HG03565 (cell line): ENCODE measurements around the gene ATRIP.

Source experiments
- ATAC-seq: cut with Tn5 transposase; IDR thresholded peaks from one replicate; pipeline ENCODE4 v1.9.1; 2021; ENCODE audit warnings: mild to moderate bottlenecking, moderate library complexity; ENCODE audit not compliant: unreplicated experiment

The ATRIP gene

DNA sequence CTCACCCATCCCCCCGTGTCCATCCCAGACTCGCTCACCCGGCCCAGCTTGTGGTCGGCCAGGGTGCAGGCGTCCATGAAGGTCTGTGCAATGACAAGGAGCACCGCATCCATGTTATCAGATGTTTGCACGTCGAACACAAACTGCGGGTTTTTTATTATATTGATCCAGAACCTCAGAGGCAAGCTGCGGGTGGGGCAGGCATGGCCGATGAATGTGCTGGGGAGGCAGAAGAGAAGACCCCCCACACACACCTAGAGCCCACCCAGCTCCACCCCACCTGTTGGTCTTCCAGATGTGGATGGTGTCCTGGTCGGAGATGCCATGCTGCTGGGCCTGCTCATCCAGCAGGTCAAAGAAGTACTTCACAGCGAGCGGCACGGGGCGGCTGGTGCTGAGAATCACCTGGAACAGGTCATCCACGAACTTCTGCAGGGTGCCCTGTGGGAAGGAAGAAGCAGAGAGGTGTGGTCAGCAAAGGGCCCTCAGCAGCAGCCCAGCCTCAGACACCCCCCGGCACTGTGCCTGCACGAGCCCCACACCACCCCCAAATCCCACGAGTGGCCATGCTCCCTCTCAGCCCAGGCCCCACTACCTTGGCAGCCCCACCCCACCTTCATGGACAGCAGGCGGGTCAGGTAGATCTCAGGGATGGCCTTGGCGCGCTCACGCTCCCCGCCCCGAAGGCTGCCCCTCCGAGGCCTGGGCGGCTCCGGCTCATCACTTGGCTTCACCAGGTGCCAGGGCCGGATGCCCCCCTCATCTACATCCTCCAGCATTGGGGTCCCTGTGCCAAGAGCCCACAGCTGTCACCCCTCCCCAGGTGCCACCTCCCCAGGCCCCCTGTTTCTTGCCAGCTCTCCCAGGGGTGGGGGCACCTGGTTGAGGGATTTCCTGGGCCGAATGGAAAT lies 37.0 kb upstream of the ATRIP start:
- ATAC-seq = no peak

GRCh38 chr3:48410205-48411040 lies 36.1 kb upstream of the ATRIP start:
- no peak for ATAC-seq

DNA sequence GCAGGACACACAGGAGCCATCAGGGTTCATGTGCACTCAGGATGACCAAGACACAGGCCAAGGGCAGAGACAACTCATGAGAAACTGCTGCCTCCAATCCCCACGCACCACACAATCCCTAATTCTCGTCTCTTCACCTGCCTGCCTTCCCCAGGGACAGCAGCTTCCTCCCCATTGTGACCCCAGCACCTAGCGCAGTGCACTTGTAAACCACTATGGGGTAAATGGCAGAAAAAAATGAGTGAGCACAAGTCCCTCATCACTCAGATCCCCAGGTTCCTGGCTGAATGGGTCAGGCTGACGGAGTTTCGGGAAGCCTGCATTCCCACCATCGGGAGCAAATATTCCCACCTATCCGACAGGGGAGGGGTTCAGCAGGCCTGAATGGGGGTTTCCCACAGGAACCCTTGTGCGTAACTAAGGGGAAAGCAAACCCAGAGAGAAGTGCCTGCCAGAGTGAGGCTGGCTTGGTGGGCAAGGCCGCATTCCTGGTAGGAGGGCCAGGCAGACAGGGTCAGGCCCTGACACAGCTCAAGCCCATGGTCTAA lies 35.4 kb upstream of the ATRIP start:
- ATAC-seq = no peak

DNA sequence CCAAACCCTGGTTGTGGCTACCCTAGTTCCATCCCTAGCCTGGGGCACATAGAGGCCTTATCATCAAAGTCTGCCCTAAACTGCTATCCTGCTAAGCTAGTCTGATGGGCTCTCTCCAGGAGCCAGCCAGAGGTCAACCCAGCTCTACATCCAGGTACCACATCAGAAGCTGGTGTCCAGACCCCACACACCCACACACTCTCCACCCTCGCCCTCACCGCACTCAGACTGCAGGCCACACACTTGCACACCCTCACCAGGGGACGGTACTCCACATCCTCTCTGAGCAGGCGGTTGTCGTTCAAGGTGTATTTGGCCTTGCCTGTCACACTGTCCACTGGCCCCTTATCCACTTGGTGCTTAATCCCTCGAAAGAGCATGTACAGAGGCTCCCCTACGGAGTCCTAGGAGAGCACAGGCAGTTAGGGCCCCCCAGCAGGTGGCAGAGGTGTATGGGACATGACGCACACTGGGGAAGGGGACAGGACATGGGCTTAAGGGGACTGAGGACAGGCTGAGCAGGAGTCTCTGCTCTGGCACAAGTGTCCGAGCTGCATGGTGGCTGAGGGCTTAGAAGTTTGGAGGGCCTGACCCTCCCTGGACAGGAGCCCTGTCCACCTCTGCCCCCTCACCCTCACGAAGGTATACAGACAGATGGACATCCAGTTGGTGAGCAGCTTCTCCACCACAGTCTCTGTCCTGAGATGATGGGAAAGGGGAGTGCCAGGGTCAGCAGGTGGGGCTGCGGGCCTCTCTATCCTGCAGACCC lies 34.7 kb upstream of the ATRIP start:
- ATAC-seq = no peak

DNA sequence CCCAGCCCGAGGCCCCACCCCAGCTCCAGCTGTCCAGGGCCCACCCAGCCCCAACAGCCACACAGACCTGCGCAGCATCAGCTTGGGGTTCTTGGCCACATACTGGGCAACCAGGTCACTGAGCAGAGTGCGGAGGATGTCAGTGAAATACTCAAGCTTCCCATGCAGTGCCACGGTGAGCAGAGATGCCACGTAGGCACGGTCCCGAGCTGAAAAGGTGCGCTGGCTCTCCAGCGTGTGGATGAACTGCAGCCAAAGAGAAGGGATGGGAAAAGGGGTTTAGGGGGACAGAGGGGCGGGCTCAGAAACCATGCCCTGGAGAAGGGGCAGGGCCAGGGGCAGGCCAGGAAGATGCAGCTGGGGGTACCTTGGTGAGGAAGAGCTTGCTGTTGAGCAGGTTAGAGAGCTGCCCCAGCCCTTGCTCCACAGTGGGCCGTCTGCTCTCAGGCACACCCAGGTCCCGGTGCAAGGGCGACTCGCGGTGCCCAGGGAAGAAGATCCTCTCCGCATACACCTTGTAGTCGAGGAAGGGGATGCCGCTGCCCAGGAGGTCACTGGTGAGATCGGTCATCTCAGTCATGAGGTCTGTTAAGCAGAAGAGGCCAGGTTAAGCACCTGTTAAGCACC lies 34.0 kb upstream of the ATRIP start:
- ATAC-seq = no peak

GRCh38 chr3:48413086-48413485 lies 33.5 kb upstream of the ATRIP start:
- no peak for ATAC-seq

DNA sequence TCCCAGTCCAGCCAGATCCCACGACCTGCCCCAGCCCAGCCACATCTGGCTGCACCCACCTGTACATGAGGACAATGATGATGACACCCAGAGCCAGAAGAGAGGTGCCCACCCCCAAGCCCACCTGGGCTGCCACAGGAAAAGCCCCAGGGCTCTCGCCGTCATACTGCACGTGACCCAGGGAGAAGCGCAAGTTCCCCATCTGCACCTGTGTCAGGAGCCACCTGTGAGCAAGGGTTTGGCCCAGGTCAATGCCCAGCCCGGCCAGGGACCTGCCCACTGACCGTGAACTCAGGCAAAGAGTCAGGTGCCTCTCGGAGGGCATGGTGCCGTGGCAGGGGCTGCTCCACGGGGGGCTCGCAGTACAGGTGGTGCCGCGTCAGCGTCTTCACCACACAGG lies 32.9 kb upstream of the ATRIP start:
- no peak for ATAC-seq

DNA sequence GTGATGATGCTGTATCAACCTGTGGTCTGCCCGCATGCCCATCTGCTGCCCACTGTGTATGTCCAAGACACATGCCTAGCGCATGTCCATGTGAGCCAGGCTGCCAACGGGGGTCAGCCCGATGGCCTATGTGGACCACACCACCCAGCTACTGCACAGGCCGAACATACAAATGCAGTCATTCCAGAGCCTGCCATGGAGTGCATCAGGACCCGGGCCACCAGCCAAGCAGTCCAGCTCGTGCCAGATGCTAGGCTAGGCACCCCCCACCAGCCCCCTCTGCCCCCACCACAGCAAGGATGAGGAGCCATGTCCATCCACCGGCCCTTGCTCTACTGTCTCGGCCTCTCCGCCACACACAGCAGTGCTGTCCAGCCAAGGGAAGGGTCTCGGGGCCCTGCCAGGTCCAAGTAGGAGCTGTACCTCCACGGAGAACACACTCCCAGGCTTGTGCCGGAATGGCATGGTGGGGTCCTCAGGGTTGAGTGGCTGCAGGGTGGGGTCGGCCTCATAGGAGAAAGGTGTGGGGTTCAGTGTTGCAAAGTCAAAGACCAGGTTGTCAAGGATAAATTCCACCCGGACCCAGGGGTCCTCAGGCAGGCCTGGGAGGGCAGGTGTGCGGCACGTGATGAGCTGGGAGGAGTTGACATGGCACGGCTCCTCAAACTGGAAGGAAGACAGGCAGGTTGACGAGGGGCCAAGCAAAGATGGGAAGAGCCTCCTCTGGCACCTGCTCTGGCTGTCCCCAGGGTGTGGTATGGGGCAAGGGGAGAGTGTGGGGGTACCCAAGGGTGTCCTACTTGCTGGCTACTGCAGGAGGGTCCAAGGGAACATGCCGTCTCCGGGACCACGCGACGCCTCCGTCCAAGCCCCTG lies 31.9 kb upstream of the ATRIP start:
- no peak for ATAC-seq

DNA sequence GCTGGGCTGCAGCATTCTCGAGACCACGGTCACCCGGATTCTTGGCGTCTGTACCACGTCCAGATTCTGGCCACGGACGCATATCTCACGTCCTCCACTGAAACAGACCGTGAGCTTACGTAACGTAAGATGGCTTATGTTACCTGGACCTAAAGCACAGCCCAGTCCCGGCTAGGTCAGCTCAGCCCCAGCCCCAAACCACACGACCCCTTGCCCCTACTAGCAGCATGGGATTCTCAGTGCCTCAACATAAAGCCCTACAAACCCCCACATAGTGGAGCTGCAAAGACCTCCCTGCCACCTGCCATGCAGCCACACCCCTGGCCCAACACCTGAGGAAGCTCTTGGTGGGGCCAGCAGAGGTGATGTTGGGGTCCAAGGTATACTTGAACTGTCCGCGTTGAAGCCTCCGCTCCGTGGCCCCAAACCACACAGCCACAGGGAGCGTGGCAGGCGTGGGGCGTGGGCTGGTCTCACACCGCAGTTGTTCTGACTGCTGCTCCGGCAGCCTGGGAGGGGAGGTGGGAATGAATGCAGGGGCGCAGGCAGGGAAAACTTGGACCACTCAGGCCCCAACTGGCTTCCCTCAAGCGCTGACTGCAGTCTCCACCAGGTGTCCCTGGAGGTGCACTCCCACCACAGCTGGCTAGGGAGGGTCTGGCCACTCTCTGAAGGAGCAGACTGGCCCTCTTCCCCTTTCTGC lies 31.1 kb upstream of the ATRIP start:
- no peak for ATAC-seq

- ATAC-seq = no peak
These were observed 30.4 kb upstream of the ATRIP start for GRCh38 chr3:48416091-48416505.

DNA sequence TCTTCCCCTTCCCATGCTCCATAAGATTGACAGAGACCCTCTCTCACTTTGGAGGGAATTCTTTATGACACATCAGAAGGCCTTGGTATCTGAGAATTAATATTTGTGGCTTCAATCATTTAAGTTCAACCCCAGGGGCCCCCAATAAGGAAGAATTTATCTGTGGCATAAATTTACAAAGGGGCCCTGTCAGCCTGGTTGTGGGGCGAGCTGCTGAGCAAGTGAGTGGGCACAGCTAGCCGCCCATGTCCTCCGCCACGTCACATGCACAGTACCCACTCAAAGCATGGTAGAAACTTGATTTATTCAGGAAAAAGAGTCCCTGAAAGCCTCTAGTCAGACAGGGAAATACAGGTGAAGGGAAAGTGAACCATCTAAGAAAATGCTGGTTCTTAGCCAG lies 30.0 kb upstream of the ATRIP start:
- no peak for ATAC-seq

- no peak for ATAC-seq
These were observed 28.9 kb upstream of the ATRIP start for GRCh38 chr3:48417529-48418108.

- ATAC-seq = no peak
These were observed 28.4 kb upstream of the ATRIP start for GRCh38 chr3:48418140-48418539.

DNA sequence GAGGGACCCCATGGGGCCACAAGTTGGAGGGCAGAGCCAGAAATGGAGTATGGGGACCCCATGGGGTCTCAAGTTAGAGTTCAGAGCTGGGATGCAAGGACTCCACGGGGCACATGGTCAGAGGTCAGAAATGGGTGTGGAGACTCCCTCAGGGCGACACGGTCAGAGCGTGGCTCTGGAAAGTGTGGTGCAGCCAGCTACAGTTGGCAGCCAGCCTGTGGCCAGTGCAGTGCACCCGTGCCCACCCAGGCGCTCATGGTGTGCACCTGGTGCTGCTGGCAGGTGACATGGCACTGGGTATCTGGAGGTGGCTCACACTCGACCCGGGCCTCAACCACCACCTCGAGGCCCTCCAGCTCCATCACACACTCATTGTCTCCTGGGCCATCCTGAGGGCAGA lies 27.9 kb upstream of the ATRIP start:
- ATAC-seq = no peak

DNA sequence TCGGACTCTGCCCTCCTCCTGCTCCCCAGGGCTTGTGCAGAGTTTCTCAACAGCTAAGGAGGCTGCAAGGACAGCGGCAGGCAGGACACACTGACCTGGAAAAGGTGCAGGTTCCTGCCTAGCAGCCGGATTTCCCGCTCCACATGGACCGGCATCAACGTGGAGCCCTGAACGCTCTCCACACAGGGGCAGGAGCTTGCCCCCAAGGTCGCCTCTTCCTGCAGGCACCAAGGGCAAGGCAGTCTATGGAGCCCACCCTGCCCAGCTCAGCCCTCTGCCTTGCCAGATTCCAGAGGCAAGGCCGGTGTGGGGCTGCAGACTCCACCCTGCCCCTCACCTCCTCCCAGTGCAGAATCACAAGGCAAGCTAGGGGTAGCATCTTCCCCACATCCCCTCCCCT lies 27.4 kb upstream of the ATRIP start:
- no peak for ATAC-seq

DNA sequence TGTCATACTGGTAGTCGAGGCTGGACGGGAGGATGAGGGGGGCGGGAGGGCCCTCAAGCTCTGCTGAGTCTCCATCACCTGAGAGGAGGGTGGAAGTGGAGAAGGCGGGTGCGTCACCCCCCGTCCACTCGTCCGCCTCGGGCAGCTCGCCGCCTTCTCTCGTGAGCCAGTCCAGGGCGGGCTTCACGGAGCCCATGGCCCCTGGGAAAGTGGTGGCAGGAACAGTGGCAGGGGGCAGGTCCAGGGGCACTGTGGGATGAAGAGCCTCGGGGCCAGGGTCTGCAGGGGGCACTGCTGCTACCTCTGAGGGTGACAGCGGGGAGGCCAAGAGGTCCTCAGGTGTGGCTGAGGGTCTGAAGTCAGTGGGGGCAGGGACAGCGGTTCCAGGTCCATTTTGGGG lies 26.9 kb upstream of the ATRIP start:
- no peak for ATAC-seq

GRCh38 chr3:48420561-48420960 lies 26.0 kb upstream of the ATRIP start:
- ATAC-seq = no peak

DNA sequence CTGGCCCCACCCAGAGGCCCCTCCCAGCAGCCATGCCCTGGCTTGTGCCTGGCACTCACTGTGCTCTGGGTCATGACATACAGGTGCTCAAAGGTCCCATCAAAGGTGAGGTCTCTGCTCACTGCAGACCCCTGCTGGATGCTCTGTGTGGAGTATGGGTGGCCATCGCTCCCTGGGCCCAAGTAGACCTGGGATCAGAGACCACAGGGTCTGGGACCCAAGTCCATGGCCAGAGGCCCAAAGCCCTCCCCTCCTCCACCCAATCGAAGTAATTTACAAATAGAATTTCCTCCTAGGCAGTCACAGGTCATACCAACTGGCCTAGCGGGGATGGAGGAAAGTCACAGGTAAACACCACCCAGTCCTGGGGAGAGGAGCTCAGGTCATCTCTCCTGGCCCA lies 24.3 kb upstream of the ATRIP start:
- ATAC-seq = no peak

DNA sequence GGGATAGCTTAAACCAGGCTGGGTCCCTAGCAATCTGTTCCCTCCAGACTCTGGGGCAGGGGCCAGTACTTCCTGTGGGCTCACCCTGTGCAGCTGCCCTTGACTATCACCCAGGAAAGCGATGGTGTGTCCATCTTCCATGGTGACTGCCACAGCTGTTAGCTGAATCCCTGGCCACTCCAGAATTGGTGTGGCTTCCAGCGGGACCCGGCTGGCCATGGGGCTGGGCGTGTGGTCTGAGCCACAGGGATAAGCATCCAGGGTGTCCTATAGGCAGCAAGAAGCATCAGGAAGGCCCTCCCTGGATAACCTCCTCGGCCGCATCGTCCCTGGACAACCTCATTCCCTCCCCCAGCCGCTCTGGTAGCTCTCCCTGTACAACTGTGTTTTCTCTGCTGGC lies 23.9 kb upstream of the ATRIP start:
- no peak for ATAC-seq
